Right atrium auricular region (tissue), 2 donors: ENCODE measurements around the gene PLAAT2. TPM values are rescaled to one million over a fixed set of nuclear protein-coding genes. Genes with fewer than 3 reads are reported as not detected.

Experiments
- DNase-seq: peaks from one replicate; pipeline ENCODE4 v3.0.0-alpha.2; 2019; ENCODE audit warnings: low spot score
- H3K27ac ChIP-seq, 2 donors: fragments of 200-600 bp; sonication (generic); 1 replicate in 1 of 2; 2 replicates in 1 of 2; pipeline ENCODE4 v1.5.1; 2016 to 2019
- H3K27me3 ChIP-seq, 2 donors: fragments of 200-600 bp; sonication (generic); one replicate each; pipeline versions ENCODE4 v1.5.1 to v1.6.0; 2017 to 2019
- H3K36me3 ChIP-seq: fragments of 200-600 bp; sonication (generic); one replicate; pipeline ENCODE4 v1.5.1; 2016
- H3K4me1 ChIP-seq, 2 donors: fragments of 200-600 bp; sonication (generic); one replicate each; pipeline versions ENCODE4 v1.5.1 to v1.6.0; 2017 to 2019
- H3K4me3 ChIP-seq, 2 donors: fragments of 200-600 bp; sonication (generic); 1 replicate in 1 of 2; 2 replicates in 1 of 2; pipeline ENCODE4 v1.5.1; 2017 to 2019; ENCODE audit warnings: mild to moderate bottlenecking in 1 of 2, moderate library complexity in 1 of 2
- H3K9me3 ChIP-seq, 2 donors: fragments of 200-600 bp; sonication (generic); one replicate each; pipeline ENCODE4 v1.5.1; 2019
- total RNA-seq, 2 donors: library from RNA; depleted of rRNA; stranded (reverse); fragments of >200 nt; gene quantifications; one replicate each; pipeline ENCODE4 v1.1.0, GENCODE V29; 2016
- TF ChIP-seq, protein P1 (sequence below), 2 donors: fragments of 200-600 bp; sonication (generic); IDR thresholded peaks; one replicate each; pipeline ENCODE4 v1.5.1; 2019; ENCODE audit warnings: antibody characterized with exemption in 2 of 2

The PLAAT2 gene
- total RNA-seq, 2 donors from 2014 or later = not detected

DNA sequence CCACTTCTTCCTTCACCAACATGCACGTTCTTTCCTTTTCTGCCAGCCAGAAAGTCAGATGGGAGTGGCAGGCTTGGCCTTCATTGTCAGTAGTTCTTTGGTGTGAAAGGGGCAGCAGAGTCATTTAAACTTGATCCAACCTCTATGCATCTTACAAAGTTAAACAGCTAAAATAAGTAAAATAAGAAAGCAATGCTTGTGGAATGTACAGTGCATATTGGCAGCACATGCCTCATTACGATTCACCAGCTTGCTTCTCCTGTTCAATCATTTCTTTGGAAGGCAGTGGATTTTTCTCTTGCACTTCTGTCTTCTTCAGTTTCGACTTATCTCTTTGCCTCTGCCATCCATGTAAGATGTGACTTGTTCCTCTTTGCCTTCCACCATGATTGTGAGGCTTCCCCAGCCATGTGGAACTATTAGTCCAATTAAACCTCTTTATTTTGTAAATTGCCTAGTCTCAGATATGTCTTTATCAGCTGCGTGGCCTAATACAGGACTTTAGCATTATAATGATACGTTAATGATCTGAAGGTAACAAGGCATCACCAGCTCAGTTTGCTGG, 42.5 kb downstream of the PLAAT2 start:
- H3K4me3 ChIP-seq = no peak overlapping the region
- TF ChIP-seq, protein P1, sequence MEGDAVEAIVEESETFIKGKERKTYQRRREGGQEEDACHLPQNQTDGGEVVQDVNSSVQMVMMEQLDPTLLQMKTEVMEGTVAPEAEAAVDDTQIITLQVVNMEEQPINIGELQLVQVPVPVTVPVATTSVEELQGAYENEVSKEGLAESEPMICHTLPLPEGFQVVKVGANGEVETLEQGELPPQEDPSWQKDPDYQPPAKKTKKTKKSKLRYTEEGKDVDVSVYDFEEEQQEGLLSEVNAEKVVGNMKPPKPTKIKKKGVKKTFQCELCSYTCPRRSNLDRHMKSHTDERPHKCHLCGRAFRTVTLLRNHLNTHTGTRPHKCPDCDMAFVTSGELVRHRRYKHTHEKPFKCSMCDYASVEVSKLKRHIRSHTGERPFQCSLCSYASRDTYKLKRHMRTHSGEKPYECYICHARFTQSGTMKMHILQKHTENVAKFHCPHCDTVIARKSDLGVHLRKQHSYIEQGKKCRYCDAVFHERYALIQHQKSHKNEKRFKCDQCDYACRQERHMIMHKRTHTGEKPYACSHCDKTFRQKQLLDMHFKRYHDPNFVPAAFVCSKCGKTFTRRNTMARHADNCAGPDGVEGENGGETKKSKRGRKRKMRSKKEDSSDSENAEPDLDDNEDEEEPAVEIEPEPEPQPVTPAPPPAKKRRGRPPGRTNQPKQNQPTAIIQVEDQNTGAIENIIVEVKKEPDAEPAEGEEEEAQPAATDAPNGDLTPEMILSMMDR (IDR thresholded peaks at IDR 0.05) = no peak
- no peaks in the 10 kb centered on the region for H3K9me3 ChIP-seq
- H3K27ac ChIP-seq = no peak overlapping the region
- no peaks in the 10 kb centered on the region for H3K4me1 ChIP-seq
- H3K36me3 ChIP-seq = no peaks in the 10 kb centered on the region
- no peaks in the 10 kb centered on the region for H3K27me3 ChIP-seq
- no peak for DNase-seq

DNA sequence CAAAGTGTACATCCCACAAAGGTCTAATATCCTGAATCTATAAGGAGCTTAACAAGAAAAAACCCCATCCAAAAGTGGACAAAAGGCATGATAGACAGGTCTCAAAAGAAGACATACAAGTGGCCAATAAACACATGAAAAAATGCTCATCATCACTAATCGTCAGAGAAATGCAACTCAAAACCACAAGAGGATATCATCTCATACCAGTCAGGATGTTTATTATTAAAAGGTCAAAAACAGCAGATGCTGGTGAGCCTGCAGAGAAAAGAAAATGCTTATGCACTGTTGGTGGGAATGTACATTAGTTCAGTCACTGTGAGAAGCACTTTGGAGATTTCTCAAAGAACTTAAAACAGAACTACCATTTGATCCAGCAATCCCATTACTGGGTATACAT, 44.6 kb downstream of the PLAAT2 start:
- Histone ChIP-seq H3K4me3 (no peak overlapping the region), H3K27ac (no peak overlapping the region), H3K9me3 (no peaks in the 10 kb centered on the region), H3K4me1 (no peaks in the 10 kb centered on the region), H3K27me3 (no peaks in the 10 kb centered on the region), H3K36me3 (no peaks in the 10 kb centered on the region)
- TF ChIP-seq, protein P1 (IDR thresholded peaks at IDR 0.05) = no peak
- DNase-seq = no peak

DNA sequence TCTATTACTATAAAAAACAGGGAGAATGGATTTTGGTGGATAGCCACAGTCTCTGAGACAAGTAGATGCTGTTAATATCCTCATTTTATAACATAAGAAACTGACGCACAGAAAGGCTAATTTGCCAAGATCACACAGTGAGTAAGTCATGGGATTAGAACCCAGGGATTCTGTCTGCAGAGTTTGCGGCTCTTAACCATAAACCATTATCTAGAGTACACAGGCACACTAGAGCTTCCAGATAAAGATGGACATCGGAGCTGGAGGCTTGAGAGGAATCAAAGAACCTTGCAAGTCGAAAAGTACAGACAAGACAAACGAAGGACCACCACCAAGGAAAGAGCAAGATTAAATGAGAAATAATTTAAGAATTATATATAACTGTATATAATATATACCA, 46.0 kb downstream of the PLAAT2 start:
- no peak overlapping the region for H3K4me3 ChIP-seq
- H3K9me3 ChIP-seq = no peaks in the 10 kb centered on the region
- TF ChIP-seq, protein P1 (IDR thresholded peaks at IDR 0.05) = no peak
- H3K27me3 ChIP-seq = no peaks in the 10 kb centered on the region
- H3K27ac ChIP-seq = no peak overlapping the region
- no peaks in the 10 kb centered on the region for H3K4me1 ChIP-seq
- no peaks in the 10 kb centered on the region for H3K36me3 ChIP-seq
- DNase-seq = no peak

DNA sequence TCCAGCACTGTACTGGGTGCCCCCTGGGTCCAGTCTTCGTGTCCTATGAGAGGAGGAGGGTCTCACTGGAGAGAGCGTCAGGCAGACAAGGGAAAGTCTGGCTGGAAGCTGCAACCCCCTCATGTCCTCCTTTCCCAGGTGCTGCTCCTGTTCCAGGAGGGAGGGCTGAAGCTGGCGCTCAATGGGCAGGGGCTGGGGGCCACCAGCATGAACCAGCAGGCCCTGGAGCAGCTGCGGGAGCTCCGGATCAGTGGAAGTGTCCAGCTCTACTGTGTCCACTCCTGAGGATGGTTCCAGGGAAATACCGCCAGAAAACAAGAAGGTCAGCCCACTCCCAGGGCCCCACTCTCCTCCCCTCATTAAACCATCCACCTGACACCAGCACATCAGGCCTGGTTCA, 47.1 kb downstream of the PLAAT2 start:
- H3K27me3 ChIP-seq = no peaks in the 10 kb centered on the region
- H3K27ac ChIP-seq = no peak overlapping the region
- TF ChIP-seq, protein P1 (IDR thresholded peaks at IDR 0.05) = no peak
- no peaks in the 10 kb centered on the region for H3K36me3 ChIP-seq
- H3K9me3 ChIP-seq = no peaks in the 10 kb centered on the region
- no peak for DNase-seq
- peaks cover 0 to 1% of the 10 kb centered on the region in 2 donors for H3K4me1 ChIP-seq
- H3K4me3 ChIP-seq = no peak overlapping the region

- Histone ChIP-seq H3K4me3 (no peak overlapping the region), H3K36me3 (no peaks in the 10 kb centered on the region), H3K4me1 (peaks cover 0 to 15% of the 10 kb centered on the region in 2 donors), H3K27me3 (no peaks in the 10 kb centered on the region), H3K9me3 (no peaks in the 10 kb centered on the region), H3K27ac (no peak overlapping the region)
- DNase-seq = no peak
- TF ChIP-seq, protein P1 (IDR thresholded peaks at IDR 0.05) = no peak
Measured at GRCh38 chr11:63512816-63513215, 50.4 kb downstream of the PLAAT2 start.
